ENCODE results near the gene AP3D1.

AP3D1 gene

DNA sequence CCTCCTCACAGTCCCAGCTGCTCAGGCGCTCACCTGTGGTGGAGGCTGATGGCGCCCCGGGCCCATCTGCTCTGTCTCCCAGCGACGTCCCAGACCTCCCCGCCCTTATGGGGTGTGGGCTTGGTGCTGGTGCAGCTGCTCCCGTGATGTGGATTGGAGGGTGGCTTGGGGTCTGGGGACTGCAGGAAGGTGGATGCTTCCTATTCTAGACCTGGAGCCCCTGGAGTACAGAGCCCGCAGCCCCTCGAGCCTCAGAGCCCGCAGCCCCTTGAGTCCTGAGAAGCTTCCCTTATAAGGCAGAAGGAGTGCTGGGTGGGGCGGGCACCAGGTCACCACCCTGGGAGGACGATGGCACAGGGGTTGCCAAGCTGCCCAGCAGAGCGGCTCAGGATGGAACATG, 44.0 kb upstream of the AP3D1 start:
- FAIRE-seq (no peak), DNase-seq (ENCODE audit: insufficient read length, low spot score) (no peak)
- TF ChIP-seq, protein P1, sequence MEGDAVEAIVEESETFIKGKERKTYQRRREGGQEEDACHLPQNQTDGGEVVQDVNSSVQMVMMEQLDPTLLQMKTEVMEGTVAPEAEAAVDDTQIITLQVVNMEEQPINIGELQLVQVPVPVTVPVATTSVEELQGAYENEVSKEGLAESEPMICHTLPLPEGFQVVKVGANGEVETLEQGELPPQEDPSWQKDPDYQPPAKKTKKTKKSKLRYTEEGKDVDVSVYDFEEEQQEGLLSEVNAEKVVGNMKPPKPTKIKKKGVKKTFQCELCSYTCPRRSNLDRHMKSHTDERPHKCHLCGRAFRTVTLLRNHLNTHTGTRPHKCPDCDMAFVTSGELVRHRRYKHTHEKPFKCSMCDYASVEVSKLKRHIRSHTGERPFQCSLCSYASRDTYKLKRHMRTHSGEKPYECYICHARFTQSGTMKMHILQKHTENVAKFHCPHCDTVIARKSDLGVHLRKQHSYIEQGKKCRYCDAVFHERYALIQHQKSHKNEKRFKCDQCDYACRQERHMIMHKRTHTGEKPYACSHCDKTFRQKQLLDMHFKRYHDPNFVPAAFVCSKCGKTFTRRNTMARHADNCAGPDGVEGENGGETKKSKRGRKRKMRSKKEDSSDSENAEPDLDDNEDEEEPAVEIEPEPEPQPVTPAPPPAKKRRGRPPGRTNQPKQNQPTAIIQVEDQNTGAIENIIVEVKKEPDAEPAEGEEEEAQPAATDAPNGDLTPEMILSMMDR (IDR thresholded peaks at IDR 0.05; ENCODE audit: insufficient read depth, missing control alignments) = no peak

DNA sequence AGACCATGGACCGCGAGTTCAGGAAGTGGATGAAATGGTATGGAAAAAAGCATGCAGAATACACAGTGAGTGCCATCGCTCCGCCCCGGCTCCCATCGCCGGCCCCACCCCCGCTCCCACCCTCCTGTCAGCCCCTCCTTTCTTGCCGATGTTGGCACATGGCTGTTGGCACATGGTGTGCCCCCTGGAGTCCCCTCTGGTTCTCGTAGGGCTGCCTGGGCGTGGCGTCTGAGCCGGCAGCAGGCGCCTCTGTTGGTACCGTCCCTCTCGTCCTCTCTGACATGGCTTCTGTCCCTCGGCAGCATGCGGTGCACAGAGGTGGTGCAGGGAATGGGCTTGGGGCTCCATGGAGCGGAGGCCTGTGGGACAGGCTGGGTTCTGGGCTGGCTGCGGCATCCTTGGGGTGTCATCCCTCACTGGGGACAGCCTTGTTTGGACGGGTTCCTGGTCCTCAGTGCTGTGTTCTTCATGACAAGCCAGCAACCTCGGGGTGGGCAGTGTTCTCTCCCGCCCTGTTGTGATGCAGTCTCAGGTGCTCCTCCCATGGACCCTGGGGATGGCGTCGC, 43.2 kb upstream of the AP3D1 start:
- TF ChIP-seq, protein P1 (IDR thresholded peaks at IDR 0.05; ENCODE audit: insufficient read depth, missing control alignments) = no peak
- DNase-seq (ENCODE audit: insufficient read length, low spot score) (no peak), FAIRE-seq (no peak)

DNA sequence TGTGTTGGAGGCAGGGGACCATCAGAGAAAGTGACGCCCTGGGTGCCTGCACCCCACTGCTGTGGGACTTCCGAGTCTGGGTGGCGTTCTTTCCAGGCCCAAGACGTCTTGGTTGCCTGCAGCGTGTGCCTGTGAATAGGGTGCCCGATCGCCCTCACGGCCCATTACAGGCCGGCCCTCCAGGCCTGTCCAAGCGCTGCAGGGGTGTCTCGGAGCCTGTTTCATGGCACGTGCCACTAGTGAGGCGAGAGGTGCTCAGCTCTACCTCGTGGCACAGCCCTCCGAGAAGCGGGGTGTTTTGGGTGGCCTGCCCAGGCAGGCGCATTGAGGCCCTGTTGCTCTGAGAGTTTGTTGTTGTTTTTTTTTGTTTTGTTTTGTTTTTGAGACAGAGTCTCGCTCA, 42.4 kb upstream of the AP3D1 start:
- DNase-seq (ENCODE audit: insufficient read length, low spot score) (no peak), FAIRE-seq (no peak)
- TF ChIP-seq, protein P1 (IDR thresholded peaks at IDR 0.05; ENCODE audit: insufficient read depth, missing control alignments) = no peak

DNA sequence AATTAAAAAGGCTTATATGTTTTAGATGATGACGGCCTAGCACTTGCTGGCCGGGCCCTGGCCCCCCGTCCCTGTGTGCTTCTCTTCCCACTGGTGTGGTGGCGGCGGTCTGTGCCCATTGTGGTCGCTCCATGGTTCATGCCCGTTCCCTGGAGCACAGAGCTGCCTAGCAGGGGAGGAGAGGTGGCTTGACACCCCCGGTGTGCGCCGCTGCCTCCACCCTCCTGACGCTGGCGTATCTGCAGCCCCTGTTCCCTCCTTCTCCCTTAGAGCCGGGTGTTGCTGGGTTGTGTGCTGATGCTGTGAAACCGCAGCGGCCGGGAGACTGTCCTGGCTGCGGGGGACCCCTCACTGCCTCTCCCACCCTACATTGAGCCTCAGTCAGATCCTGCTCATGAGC, 41.5 kb upstream of the AP3D1 start:
- TF ChIP-seq, protein P1 (IDR thresholded peaks at IDR 0.05; ENCODE audit: insufficient read depth, missing control alignments) = no peak
- FAIRE-seq (no peak), DNase-seq (ENCODE audit: insufficient read length, low spot score) (no peak)

DNA sequence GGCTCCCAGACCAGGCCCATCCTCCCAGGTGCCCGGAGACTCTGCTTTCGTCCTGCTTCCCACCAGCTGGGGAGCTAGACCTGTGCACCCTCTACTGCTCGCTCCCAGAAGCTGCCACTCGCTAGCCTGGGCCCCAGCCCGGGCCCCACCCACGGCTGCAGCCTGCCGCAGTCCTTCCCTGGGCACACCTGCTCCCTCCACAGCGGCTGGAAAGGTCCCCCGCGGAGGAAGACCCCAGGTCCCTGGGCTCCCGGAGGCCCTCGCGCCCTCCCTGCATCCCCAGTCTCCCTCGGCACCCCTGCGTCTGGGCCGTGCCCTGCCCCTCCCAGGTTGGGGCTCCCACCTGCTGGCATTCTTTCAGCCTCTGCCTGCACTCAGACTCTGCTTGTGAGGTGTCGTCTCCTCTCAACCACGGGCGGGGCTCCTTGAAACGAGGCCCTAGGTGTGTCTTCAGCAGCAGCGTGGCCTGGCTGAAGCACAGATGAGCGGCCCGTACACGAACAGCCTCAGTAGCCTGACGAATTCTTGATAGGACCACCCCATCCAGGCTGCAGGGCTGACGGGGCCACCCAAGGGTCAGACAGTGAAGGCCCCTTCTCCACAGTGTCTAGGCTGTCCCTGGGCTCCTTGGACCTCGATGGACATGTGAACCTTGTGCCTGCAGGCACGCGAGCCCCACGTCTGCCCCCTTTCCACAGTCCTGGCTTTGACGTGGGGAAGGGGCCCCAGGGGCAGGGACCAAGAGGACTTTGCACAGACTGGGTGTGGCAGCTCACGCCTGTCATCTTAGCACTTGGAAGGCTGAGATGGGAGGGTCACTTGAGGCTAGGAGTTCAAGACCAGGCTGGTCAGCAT, 40.3 kb upstream of the AP3D1 start:
- TF ChIP-seq, protein P1 (IDR thresholded peaks at IDR 0.05; ENCODE audit: insufficient read depth, missing control alignments) = no peak
- FAIRE-seq (no peak), DNase-seq (ENCODE audit: insufficient read length, low spot score) (no peak)

DNA sequence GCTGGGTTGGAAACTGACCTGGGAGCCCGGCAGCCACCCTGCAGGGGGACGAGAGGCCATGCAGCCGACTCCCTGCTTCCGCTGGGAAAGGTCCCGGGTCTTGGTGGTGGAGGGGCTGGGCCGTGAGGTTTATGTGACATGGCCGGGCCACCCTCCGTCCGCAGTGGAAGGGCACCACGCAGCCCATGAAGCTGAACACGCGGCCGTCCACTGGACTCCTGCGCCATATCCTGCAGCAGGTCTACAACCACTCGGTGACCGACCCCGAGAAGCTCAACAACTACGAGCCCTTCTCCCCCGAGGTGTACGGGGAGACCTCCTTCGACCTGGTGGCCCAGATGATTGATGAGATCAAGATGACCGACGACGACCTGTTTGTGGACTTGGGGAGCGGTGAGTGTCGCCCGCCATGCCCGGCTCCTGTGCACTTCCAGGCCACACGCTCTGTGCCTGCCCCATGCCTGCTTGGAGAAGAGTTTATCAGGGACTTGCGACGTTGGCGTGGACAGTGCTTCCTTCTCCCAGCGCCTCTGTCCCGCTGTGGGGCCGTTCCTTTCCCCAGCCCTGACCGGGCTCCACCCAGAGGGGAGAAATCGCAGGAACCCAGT, 39.6 kb upstream of the AP3D1 start:
- no peak for FAIRE-seq
- TF ChIP-seq, protein P1 (IDR thresholded peaks at IDR 0.05; ENCODE audit: insufficient read depth, missing control alignments) = no peak
- no peak for DNase-seq (ENCODE audit: insufficient read length, low spot score)

DNA sequence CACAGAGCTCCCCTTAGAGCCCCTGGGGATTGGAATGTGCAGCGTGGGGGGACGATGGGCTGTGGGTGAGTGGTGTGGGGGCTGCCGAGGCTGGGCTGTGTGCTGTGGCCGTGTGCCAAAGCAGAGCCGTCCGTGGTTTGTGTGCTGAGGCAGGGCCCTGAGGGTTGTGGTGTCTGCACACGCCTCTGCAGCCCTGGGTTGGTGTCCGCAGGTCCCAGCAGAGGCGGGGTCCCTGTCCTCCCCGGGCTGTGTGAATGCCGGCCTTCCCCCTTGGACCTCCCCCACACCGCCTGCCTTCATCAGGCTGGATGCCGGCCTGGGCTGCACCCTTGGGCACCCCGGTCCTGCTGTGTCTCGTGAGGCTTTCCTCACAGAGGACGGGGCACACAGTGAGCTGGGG, 38.5 kb upstream of the AP3D1 start:
- FAIRE-seq = no peak
- TF ChIP-seq, protein P1 (IDR thresholded peaks at IDR 0.05; ENCODE audit: insufficient read depth, missing control alignments) = no peak
- no peak for DNase-seq (ENCODE audit: insufficient read length, low spot score)
